NCI-H187 treated with DMSO at 0.1 percent for 48 hours (cell line): ENCODE data around the gene FAR1.

Experiments used
- DNase-seq: peaks from one replicate; lab custom pipeline; 2025; lab: John Stamatoyannopoulos, UW

Gene FAR1

GRCh38 chr11:13777341-13777985 lies 109.0 kb downstream of the FAR1 start:
- DNase-seq = no peak

DNA sequence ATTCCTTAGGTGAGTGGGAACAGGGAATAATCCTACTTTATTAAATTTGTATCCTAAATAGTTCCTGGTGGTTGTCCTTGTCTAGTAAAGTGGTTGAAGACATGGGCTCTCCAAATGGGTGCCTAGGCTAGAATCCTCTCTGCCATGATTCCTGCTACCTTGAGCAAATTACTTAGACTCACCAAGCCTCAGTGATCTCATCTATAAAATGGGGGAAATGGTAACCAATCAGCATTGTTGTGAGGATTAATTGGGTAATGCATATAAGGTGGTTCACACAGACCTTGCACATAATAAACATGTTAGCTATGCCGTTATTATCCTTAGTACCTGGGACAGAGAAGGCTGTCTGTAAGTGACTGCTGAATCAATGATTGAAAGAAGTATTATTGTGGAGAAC lies 109.9 kb downstream of the FAR1 start:
- DNase-seq = no peak

GRCh38 chr11:13781153-13781552 lies 112.7 kb downstream of the FAR1 start:
- DNase-seq = peak; percentile 88
